ENCODE measurements around the gene ARL4C. TPM values are rescaled to one million over a fixed set of nuclear protein-coding genes. Genes with fewer than 3 reads are reported as not detected.

Gene ARL4C
- polyA plus RNA-seq, 12 donors: 3.3 to 22.3 (median 6.0) TPM; not detected in 1

DNA sequence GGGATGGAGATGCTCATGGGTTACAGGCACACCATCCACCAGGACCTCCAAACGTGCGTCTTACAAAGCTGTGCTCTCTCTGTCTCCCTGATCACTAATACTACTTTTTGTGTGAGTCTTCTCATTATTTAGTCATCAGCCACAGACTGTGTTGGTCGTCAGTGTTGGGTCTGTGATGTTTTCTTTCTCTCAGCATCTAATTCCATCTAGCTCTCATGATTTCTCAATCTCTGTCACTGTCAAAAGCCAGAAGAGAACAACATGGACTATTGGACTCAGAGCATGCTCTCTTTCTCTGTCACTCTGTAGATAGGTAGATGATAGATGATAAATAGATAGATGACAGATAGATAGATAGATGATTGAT, 6.0 kb upstream of the ARL4C start:
- no peak for DNase-seq

- no peak for DNase-seq
Measured at GRCh38 chr2:234502285-234502918, 5.5 kb upstream of the ARL4C start.

- peak; percentile 41 for DNase-seq
Measured at GRCh38 chr2:234500394-234501006, 3.6 kb upstream of the ARL4C start.

- no peak for DNase-seq
Measured at GRCh38 chr2:234497594-234498235, 834 bp upstream of the ARL4C start.

DNA sequence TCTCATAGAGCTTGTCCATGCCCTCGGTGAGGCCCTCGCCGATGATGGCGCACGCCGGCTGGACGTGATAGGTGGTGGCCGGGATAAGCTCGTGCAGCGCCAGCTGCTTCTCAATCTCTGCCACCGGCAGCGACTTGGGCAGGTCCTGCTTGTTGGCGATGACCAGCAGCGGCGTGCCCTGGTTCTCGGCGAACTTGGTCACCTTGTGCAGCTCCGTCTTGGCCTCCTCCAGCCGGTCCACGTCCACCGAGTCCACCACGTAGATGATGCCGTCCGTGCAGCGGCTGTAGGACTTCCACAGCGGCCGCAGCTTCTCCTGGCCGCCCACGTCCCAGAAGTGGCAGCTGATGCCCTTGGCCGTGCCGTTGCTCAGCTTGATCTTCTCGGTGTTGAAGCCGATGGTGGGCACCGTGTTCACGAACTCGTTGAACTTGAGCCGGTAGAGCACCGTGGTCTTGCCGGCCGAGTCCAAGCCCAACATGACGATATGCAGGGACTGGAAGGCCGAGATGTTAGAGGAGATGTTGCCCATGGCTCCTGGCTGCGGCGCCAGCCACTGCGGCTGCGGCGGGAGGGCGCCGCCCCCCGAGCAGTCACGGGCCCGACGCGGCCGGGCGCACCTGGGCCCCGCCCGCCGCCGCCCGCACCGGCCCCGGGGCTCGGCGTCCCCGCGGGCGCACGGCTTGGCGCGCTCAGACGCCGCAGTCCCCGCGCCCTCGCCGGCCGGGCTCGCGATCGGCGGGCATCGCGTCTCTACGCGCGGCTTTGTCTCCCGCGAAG, 636 bp downstream of the ARL4C start:
- DNase-seq: peak; percentile 25

DNA sequence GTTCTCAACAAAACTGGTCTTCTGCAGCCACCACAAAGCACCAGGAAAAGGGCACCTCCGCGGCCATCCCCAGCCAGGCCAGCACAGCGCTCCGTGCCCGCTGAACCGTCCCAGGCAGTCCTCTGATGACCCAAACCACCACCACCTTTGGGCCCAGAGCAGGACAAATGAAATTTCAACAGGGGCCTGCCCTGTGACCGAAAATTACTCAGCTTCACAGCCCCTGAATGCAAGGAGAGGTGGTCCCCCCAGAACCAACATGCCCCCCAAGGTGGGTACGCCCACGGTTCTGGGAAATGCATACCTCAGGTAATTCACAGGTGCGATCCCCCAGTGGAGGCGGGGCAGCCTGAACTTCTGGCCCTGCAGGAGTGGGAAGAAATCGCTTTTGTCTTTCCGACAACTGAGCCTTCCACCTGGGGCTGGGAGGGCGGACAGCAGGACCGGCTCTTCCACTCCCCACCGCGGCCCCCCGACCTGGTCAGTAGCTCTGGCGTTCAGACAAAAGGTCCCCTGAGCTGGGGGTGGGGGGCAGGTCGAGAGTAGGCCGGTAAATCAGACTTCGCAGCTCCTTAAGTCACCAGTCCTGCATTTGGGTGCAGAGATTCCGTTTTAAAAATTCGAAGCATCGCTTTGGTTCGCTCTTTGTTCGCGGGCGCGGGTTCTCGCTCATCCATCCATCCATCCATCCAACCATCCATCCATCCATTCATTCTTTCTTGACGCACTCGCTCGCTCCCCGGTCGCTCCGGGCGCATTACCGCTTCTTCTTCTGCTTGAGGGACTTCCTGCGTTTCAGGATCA, 1.4 kb downstream of the ARL4C start:
- no peak for DNase-seq

GRCh38 chr2:234494361-234495250, 2.3 kb downstream of the ARL4C start:
- DNase-seq: peak; percentile 34

DNA sequence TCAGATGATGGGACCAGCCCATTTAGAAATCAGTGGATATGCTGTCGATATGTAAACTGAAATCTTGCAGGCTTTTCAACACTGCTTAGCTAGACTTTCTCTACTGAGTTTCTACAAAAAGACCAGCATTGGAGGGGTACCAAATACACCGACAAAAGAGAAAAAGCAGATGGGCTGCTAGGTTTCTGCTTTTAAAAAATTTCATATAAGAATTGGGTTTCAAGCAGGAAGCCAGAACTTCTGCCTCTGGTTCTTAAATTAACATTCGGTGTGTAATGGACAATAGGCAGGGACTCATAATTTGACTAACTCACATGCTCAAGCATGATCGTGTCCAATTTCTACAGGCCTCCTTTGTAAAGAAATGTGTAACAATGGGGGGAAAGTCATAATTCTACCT, 3.1 kb downstream of the ARL4C start:
- peak; percentile 30 for DNase-seq

DNA sequence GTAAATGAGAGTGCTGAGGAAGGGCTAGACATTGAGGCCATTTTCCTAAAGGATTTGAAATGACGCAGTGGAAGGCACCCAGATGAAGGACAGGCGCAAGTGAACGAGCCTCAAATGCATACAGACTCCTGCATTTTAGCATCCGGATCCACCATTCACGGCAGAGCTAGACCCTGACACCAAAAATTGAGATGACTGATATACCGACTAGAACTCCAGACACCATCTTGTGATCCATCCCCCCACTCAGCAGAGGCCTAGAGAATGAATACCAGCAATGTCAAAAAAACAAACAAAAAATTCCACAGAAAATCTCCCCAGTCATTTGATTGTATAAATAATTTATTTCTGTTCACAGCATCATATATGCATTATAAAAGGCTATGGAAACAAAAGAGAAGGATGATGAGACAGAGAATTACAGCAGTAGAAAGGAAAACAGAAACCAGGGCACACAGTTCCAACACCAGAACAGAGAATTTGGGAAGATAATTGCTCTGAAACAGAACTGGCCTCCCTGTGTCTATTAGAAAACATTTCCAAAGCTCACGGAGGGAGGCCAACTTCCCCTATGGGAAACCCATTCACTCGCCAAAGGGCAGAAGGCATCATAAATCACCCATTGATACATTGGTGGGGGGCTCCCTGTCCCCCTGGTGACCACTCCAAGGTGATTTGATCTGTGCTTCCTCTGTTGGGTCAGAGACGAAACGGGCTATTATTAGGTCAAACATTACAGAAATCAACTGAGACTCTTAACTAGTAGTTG, 4.0 kb downstream of the ARL4C start:
- DNase-seq: no peak

DNA sequence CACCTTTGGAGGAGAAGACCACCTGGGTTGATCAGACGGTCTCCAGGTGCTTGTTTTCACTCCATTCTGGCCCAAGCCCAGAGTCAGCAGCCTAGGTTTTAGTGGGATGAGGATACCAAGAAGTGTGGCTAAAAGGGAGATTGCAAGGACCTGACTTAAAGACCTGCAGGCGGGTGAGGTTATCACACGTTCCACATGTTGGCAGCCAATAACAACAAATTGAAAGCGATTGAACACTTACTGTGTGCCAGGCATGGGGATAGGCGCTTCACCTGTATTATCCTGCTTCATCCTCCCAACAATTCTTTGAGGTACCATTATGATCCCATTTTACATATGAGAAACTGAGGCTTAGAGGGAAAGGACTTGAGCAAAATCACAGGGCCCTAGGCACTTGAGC, 5.0 kb downstream of the ARL4C start:
- no peak for DNase-seq

DNA sequence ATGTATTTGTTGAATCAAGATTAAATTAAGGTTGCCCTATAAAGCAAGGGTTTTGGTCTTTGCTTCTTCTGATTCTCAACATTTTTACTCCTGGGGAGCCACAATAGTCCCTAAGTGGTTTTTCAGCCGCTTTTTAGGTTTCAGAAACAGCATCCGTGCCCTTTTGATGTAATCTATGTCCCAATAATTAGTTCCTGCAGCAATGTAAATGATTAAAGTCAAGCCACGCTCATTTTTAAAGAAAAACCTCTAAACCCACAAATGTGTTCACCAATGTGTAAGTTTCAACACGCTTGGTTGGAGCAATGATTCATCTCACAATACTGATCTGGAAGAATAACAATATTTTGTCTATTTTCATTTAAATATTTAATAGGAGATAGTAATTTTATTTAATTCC, 5.6 kb downstream of the ARL4C start:
- no peak for DNase-seq

- no peak for DNase-seq
Measured at GRCh38 chr2:234490271-234491091, 6.4 kb downstream of the ARL4C start.

GRCh38 chr2:234488913-234489451, 7.9 kb downstream of the ARL4C start:
- no peak for DNase-seq

GRCh38 chr2:234488486-234488885, 8.4 kb downstream of the ARL4C start:
- DNase-seq: no peak

DNA sequence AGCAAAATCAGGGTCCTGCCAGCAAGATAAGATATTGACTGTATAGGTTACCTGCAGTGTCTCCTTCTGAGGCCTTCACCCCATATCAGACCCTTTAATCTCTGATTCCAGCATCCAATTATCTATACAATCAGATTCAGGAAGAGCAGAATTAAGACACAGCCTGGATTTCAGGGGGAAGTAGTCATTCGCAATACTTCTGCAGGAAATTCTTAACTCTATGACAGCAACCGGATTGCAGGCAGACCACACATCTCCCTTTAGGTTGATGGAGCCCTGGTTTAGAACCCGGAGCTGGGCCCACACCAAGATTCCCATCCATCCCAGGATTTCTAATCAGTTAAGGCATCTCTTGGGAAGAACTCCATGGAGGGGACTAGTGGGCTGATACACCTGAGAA, 9.5 kb downstream of the ARL4C start:
- no peak for DNase-seq

DNA sequence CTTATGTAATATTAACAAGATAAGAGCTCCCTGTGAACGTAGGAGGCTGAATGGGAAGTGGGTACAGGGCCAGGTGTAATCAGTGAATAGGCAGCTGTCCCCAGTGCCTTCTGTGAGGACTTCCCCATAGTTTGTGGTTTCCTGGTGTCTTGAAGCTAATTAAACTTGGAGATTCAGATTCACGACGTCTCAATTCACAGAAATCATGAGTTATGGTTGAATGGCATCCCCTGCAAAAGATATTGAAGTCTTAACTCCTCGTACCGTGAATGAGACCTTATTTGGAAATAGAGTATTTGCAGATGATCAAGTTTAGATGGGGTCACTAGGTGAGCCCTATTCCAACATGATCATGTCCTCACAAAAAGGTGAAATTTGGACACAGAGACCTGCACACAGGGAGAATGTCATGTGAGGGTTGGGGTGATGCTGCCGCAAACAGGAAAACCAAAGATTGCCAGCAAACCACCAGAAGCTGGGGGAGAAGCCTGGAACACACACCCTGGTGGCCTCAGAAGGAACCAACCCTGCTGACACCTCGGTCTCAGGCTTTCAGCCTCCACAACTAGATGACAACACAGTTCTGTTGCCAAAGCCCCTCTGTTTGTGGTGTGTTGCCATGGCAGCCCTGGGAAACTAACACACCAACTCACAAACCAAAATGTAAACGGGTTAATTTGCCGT, 13.2 kb downstream of the ARL4C start:
- no peak for DNase-seq

GRCh38 chr2:234481301-234481700, 15.6 kb downstream of the ARL4C start:
- DNase-seq: no peak

- no peak for DNase-seq
Measured at GRCh38 chr2:234480337-234480736, 16.5 kb downstream of the ARL4C start.
